GF-D8 (cell line): ENCODE measurements around the gene CDH12.
"Not testable (repeated sequence)": the region's sequence is repeated elsewhere in the genome, so short reads cannot be mapped to it uniquely, and the experiment has no call there.

Experiments
- DNase-seq: peaks from one replicate; lab custom pipeline; 2025; lab: John Stamatoyannopoulos, UW

Gene CDH12

GRCh38 chr5:22432905-22433304 lies 420.2 kb downstream of the CDH12 start:
- no peak for DNase-seq

GRCh38 chr5:22431840-22432239 lies 421.3 kb downstream of the CDH12 start:
- DNase-seq, result no peak

GRCh38 chr5:22431406-22431805 lies 421.7 kb downstream of the CDH12 start:
- DNase-seq, result no peak

GRCh38 chr5:22411554-22412349 lies 441.4 kb downstream of the CDH12 start:
- no peak for DNase-seq

GRCh38 chr5:22391956-22392355 lies 461.2 kb downstream of the CDH12 start:
- DNase-seq, result no peak

GRCh38 chr5:22390888-22391287 lies 462.3 kb downstream of the CDH12 start:
- no peak for DNase-seq

GRCh38 chr5:22372826-22373660 lies 480.1 kb downstream of the CDH12 start:
- no peak for DNase-seq

- DNase-seq, result no peak
Observed at GRCh38 chr5:22372376-22372775, 480.8 kb downstream of the CDH12 start.

GRCh38 chr5:22354956-22355355 lies 498.2 kb downstream of the CDH12 start:
- no peak for DNase-seq

GRCh38 chr5:22352493-22352892 lies 500.7 kb downstream of the CDH12 start:
- no peak for DNase-seq

- no peak for DNase-seq
Observed at GRCh38 chr5:22351178-22351577, 502.0 kb downstream of the CDH12 start.

- no peak for DNase-seq
Observed at GRCh38 chr5:22348027-22348426, 505.1 kb downstream of the CDH12 start.

- DNase-seq, result no peak
Observed at GRCh38 chr5:22344000-22344399, 509.1 kb downstream of the CDH12 start.

GRCh38 chr5:22341406-22341805 lies 511.7 kb downstream of the CDH12 start:
- DNase-seq, result no peak

GRCh38 chr5:22332949-22333348 lies 520.2 kb downstream of the CDH12 start:
- not testable (repeated sequence) for DNase-seq

- DNase-seq, result no peak
Observed at GRCh38 chr5:22329683-22330082, 523.5 kb downstream of the CDH12 start.

GRCh38 chr5:22319798-22320197 lies 533.3 kb downstream of the CDH12 start:
- DNase-seq, result no peak

GRCh38 chr5:22316294-22316693 lies 536.9 kb downstream of the CDH12 start:
- no peak for DNase-seq

GRCh38 chr5:22315052-22315451 lies 538.1 kb downstream of the CDH12 start:
- DNase-seq, result not testable (repeated sequence)

GRCh38 chr5:22314548-22314947 lies 538.6 kb downstream of the CDH12 start:
- DNase-seq, result no peak

- DNase-seq, result no peak
Observed at GRCh38 chr5:22306011-22306410, 547.1 kb downstream of the CDH12 start.

- no peak for DNase-seq
Observed at GRCh38 chr5:22295832-22296231, 557.3 kb downstream of the CDH12 start.

- DNase-seq, result no peak
Observed at GRCh38 chr5:22293147-22293546, 560.0 kb downstream of the CDH12 start.
